ENCODE data around the gene PSTPIP1. TPM values are rescaled to one million over a fixed set of nuclear protein-coding genes. Genes with fewer than 3 reads are reported as not detected.

PSTPIP1 gene
- total and polyA plus RNA-seq, 2 experiments from 2014 or later, result 0.80 to 3.7 TPM

- TF ChIP-seq ZNF462 (CRISPR knock-in tag; IDR thresholded peaks at IDR 0.05) (no peak), CTCF (conservative IDR thresholded peaks at IDR 0.05; ENCODE audit: low read depth in 2 of 2) (no peak), STAT1 (IDR thresholded peaks at IDR 0.05; ENCODE audit: unreplicated experiment) (no peak), ZNF331 (CRISPR knock-in tag; IDR thresholded peaks at IDR 0.05; ENCODE audit: low read depth) (no peak)
Observed at GRCh38 chr15:77002436-77002835, 7.5 kb downstream of the PSTPIP1 start (continued).

GRCh38 chr15:77002954-77003912 is 8.3 kb downstream of the PSTPIP1 start:
- H3F3A ChIP-seq (replicated peaks; ENCODE audit: low read depth), result no peaks in the 10 kb centered on the region
- no peak overlapping the region for H2AFZ ChIP-seq
- no peaks in the 10 kb centered on the region for H3K36me3 ChIP-seq (ENCODE audit: insufficient read depth)
- H3K4me3 Mint-ChIP-seq, result no peak overlapping the region
- ATAC-seq, result no peak
- H3K9me3 Mint-ChIP-seq, result no peaks in the 10 kb centered on the region
- H3K36me3 Mint-ChIP-seq (ENCODE audit: low read depth), result no peaks in the 10 kb centered on the region
- H3K27ac ChIP-seq (ENCODE audit: low read depth), result no peak overlapping the region
- no peak overlapping the region for H3K4me2 ChIP-seq
- no peak overlapping the region for H3K4me3 ChIP-seq
- H3K27me3 Mint-ChIP-seq (ENCODE audit: insufficient read depth, low read depth, poor library complexity), result peaks cover 6% of the 10 kb centered on the region
- H3K4me1 Mint-ChIP-seq, result no peaks in the 10 kb centered on the region
- TF ChIP-seq ETS1 (IDR thresholded peaks at IDR 0.05) (no peak), CTCF (conservative IDR thresholded peaks at IDR 0.05; ENCODE audit: low read depth in 2 of 2) (no peak), CREB1 (CRISPR knock-in tag; IDR thresholded peaks at IDR 0.05; ENCODE audit: low read depth) (no peak)
- H3K4me1 ChIP-seq (ENCODE audit: insufficient read depth), result no peaks in the 10 kb centered on the region
- no peak for DNase-seq (ENCODE audit: low spot score)
- H3K9me2 ChIP-seq (ENCODE audit: insufficient read depth), result no peaks in the 10 kb centered on the region
- no peaks in the 10 kb centered on the region for H3K27me3 ChIP-seq (ENCODE audit: insufficient read depth)
- no peaks in the 10 kb centered on the region for H3K79me2 ChIP-seq (replicated peaks; ENCODE audit: insufficient read depth)
- no peaks in the 10 kb centered on the region for H4K20me1 ChIP-seq (replicated peaks; ENCODE audit: insufficient read depth)
- no peak overlapping the region for H3K27ac Mint-ChIP-seq
